Measurements from ENCODE around the gene DDX4.
"Not testable (repeated sequence)": the region's sequence is repeated elsewhere in the genome, so short reads cannot be mapped to it uniquely, and the experiment has no call there.

Gene DDX4

GRCh38 chr5:55737793-55738192 is at the start of gene DDX4:
DDX4 (plus strand) TSS chr5:55738061; CDS start chr5:55738964, 903 bp downstream.
- no peak for DNase-seq

DNA sequence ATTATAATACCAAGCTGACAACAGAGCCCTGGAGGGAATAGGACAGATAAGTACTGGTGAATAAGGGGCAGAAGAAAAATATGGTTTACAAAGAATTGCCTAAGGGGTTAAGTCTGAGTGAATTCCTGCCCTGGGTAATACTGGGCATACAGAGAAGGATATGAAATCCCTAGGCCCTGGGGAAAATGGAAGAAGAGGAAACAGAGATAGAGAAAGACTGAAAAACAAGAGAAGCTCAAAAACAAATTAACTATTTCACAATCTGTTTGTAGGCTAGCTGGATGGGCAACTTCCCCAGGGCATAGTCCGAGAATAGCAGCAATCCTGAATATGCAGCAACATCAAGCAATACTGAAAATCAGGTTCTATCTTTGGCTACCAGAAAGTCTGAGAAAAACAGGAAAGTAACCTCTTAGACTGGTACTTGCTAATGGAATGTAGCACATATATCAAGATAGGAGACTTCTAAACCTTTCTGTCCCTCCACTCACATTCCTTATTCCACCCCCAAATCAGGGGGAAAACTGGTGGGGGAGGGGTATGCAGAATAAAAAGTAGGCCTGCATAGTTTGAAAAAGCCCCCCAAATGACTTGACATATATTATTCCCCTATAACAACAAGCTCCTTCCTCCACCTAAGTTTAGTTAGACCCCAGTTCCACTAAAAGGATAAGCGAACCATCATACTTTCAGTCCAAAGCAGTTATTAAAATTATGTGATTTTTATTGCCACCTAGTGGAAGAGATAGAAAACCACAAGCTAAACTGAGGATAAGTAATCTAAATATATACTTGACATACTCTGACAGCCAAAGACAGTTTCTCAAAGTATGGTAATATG is 46.4 kb upstream of the DDX4 start:
- DNase-seq, result no peak

- DNase-seq, result no peak
Observed at GRCh38 chr5:55692106-55692417, 45.8 kb upstream of the DDX4 start.

GRCh38 chr5:55692509-55692908 is 45.4 kb upstream of the DDX4 start:
- DNase-seq, result no peak

DNA sequence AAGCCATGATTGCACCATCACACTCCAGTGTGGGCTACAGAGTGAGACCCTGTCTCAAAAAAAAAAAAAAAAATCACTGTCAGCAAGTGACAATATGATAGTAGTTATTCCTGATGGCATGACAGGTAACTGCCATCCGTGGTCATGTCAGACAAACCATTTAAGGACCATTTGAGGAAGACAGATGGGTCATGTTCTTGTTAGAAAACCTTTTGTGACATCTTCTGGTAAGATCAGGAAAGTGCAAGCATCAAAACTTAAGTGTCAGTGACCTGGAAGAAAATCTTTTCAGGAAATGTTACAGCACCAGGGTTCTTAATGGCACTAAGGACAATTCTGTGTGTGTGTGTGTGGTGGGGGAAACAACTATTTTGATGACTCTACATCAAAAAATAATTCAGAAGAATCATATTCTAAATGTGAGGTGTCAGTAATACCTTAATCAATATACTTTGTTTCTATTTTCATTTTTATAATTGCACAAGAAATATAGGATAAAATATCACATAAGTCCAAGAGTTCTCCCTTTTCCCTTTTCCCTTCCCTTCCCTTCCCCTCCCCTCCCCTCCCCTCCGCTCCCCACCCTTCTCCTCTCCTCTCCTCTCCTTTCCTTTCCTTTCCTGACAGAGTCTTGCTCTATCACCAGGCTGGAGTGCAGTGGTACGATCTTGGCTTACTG is 43.6 kb upstream of the DDX4 start:
- no peak for DNase-seq

DNA sequence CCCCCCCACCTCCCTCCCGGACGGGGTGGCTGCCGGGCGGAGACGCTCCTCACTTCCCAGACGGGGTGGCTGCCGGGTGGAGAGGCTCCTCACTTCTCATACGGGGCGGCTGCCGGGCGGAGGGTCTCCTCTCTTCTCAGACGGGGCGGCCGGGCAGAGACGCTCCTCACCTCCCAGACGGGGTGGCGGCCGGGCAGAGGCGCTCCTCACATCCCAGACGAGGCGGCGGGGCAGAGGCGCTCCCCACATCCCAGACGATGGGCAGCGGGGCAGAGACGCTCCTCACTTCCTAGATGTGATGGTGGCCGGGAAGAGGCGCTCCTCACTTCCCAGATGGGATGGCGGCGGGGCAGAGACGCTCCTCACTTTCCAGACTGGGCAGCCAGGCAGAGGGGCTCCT is 41.2 kb upstream of the DDX4 start:
- DNase-seq, result not testable (repeated sequence)

GRCh38 chr5:55699041-55699688 is 38.7 kb upstream of the DDX4 start:
- DNase-seq, result no peak

GRCh38 chr5:55700745-55701144 is 37.1 kb upstream of the DDX4 start:
- no peak for DNase-seq

GRCh38 chr5:55701462-55702103 is 36.3 kb upstream of the DDX4 start:
- no peak for DNase-seq

DNA sequence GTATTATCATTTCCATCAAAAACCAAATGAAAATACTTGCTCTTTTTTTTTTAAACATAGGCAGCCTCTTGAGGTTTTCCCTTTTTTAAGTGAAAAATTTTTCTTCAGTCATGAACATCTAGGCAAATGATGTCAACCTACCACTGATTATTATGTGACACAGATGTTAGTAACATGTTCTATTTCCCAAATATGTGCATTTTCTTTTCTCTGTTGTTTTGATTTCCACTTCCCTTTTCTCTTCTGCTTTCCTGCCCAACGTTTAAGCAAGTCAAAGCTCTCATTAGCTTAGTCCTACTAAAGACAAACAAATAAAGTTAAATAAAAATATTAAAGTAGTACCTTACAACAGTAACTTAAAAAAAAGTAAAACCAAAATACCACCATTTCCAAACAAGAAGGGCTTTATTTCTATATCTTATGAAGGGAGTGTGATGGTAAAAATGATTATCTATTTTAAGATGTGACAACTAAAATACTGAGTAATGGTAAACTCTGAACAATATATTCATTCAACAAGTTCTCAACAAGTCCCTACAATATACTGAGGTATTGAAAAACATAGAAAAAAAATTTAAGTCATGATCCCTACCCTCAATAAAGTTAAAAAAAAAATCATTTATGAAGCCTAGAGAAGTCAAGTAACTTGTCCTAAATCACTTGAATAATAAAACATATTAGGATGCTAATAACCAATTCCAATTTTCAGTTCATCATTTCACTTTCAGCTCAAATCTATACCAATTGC is 35.1 kb upstream of the DDX4 start:
- no peak for DNase-seq

DNA sequence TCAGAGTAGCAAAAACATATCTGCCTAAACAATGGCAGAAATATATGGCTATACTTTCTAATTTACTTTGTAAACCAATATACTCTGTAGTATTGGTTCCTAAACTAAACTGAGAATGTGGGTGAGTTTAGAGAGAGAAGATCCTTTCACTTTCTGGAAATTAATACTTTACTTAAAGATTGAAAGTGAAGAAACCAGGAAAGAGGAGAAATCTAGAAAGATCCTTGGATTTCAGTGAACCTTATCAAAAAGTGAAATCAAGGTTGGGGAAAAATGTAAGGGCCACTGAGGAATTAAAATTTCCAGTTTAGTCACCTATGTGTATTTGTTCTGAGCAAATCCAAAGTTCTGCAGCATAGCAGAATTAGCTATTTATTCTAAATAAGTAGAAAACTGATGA is 31.6 kb upstream of the DDX4 start:
- DNase-seq, result no peak

- DNase-seq, result no peak
Observed at GRCh38 chr5:55708732-55709131, 29.1 kb upstream of the DDX4 start.

DNA sequence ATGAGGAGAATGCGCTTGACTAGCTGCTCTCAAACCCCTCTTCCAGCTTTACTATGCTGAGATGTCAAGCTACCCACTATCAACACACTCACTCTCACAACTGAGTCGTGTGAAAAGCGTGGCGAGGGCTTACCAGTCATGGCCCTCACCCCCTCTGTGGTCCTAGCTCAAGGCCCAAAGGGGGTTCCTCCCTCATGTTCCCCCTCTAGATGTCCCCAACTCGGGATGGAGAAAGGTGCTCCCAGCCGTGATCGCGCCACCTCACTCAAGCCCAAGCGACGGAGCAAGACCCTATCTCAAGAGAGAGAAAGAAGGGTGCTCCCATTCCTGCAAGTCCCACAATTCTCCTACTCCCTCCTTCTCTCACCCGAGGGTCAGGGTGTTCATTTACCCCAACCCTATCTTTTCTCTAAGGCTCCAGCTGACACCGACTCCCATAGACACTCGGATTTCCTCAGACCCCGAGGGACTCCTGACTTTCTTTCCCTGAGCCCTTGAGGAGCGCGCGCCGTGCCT is 26.3 kb upstream of the DDX4 start:
- no peak for DNase-seq

DNA sequence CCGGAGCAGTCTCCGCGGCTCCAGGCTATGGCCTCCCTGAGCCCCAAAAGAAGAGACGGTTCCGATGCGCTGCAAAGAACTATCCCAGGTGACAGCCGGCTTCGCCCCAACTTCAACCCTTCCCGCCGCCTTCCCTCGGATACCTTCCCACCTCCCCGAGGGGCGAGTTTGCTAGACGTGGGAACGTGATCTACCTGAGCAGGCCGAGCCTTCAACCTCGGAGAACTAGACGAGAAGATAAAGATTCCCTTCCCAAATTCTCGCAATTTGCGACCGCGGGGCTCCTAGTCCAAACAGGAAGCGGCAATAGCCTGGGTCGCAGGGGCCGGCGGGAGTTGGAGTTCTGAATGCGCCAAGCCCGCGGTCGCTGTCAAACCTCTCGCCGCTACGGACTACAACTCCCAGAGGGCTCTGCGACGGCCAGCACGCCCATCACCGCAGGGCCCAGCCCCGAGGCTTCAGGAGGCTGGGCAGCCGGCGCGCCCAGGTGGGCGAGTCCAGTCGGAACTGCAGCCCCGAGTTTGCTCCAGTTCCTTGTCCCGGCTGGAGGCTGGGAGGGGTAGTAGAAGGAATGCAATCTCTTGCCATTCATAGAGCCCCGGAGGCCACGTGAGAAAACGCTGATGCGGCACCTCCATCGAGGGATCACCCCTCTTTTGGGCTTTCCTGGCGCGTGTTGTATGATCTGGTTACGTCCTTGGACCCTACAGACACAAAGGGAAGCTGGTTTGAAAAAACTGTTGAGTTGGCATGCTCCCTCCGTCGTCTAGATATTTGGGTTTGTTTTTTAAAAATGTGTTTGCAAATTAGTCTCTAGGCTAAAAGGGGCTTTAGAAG is 25.6 kb upstream of the DDX4 start, which contains the start of gene SLC38A9:
Gene SLC38A9, minus strand, starts transcription at position 302 of the 837 bp plus-strand sequence. CDS start 14,366 bp downstream, outside the sequence.
- peak; percentile 91 for DNase-seq

DNA sequence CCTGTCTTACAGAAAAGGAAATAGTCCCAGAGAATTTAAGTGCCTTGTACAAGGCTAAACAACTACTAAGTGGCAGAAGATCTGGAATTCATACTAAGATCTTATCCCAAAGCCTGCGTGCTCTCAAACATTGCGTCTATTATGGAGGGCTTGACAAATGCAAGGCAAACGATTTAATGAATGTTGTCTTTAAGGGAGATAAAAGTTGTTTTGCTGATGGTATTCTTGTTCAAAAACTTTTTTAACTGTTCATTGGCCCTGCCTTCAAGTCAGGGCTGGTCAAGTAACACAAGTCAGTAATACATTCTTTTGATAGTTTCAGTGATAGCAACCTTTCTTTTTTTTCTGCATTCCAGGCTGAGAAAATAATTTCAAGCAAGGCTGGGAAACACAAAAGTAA is 24.0 kb upstream of the DDX4 start:
- DNase-seq, result no peak

DNA sequence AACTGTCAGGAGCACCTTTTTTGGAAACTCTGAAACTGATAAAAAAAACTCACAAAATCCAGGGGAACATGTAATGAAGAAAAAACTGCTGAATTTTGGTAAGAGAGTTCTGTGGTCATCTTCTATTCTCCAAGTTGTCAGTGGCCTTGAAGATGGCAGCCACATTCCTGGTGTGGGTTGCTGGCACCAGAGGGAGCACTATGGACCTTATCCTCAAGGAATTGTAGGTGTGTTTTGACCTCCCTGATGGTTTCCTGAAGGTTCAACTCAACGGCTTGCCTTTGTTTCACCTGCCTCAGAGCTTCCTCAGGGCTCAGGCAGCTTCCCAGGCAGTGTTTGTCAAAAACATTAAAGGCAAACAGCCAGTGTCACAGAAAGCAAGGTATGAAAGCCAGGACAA is 23.5 kb upstream of the DDX4 start:
- DNase-seq, result no peak

DNA sequence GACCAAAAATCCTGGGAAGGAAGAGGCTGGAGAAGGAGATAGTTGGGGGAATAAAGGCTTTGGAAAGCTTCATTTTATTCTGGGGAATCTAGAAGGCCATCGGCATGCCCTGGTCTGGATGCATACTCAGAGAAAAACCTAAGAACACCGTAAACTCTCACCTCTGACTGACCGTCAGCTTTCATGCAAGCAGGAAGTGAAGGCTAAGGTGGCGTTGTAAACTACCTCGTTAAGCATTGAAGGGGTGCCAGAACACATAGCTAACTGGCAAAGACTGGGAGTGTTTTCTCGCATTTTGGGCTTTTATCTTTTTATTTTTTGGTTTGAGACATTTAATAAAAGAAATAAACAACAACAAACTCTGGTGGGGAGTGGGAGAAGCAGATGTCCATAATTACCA is 23.1 kb upstream of the DDX4 start:
- DNase-seq, result no peak

- no peak for DNase-seq
Observed at GRCh38 chr5:55715519-55716078, 22.3 kb upstream of the DDX4 start.

- DNase-seq, result not testable (repeated sequence)
Observed at GRCh38 chr5:55719026-55719425, 18.8 kb upstream of the DDX4 start.

GRCh38 chr5:55720188-55720703 is 17.6 kb upstream of the DDX4 start:
- no peak for DNase-seq

GRCh38 chr5:55724281-55724680 is 13.6 kb upstream of the DDX4 start:
- DNase-seq, result no peak

All from activated CD4-positive, CD25-positive, alpha-beta regulatory T cell treated with anti-CD3 and anti-CD28 coated beads, Interleukin-2, amount 50 U/mL, for 72 hours (primary cell).